ENCODE data around the gene CEP63. TPM values are rescaled to one million over a fixed set of nuclear protein-coding genes. Genes with fewer than 3 reads are reported as not detected.

CEP63 gene
- total RNA-seq, 3 donors from 2014 or later (not counting 1 experiment from before 2014, with no cell fraction given) = 17.9 to 25.7 (median 19.5) TPM

GRCh38 chr3:134453631-134454030, 32.2 kb upstream of the CEP63 start:
- DNase-seq (no peak), ATAC-seq (no peak)
- Histone ChIP-seq H3K27me3 (ENCODE audit: control insufficient read depth, insufficient read depth, low read length) (no peaks in the 10 kb centered on the region), H3K36me3 (ENCODE audit: control insufficient read depth, insufficient read depth, low read length) (no peaks in the 10 kb centered on the region), H3K9me3 (ENCODE audit: control insufficient read depth, insufficient read depth, low read length) (no peaks in the 10 kb centered on the region), H3K4me1 (ENCODE audit: control insufficient read depth, insufficient read depth, low read length) (no peaks in the 10 kb centered on the region), H3K4me3 (ENCODE audit: low read length) (no peak overlapping the region), H3K27ac (ENCODE audit: low read length) (no peak overlapping the region)
- H3K4me3 Mint-ChIP-seq = no peak overlapping the region
- intact Hi-C loops (cut with micrococcal nuclease) = loop anchor here (1.0 kb wide), 1 partner anchor 240 kb away; no protein-coding TSS in a partner anchor
- no peak overlapping the region for H3K27ac Mint-ChIP-seq
- H3K9me3 Mint-ChIP-seq = no peaks in the 10 kb centered on the region
- 77% methylated on average over 6 of the region's 6 CpGs for WGBS (ENCODE audit: insufficient coverage)
- H3K36me3 Mint-ChIP-seq = no peaks in the 10 kb centered on the region
- peaks cover 13 to 26% of the 10 kb centered on the region in 2 donors for H3K27me3 Mint-ChIP-seq (ENCODE audit: low read depth in 2 of 2)
- no peaks in the 10 kb centered on the region for H3K4me1 Mint-ChIP-seq
- TF ChIP-seq CTCF (IDR thresholded peaks at IDR 0.05) = no peak

- Histone ChIP-seq H3K4me3 (ENCODE audit: low read length) (no peak overlapping the region), H3K27ac (ENCODE audit: low read length) (no peak overlapping the region), H3K9me3 (ENCODE audit: control insufficient read depth, insufficient read depth, low read length) (no peaks in the 10 kb centered on the region), H3K4me1 (ENCODE audit: control insufficient read depth, insufficient read depth, low read length) (no peaks in the 10 kb centered on the region), H3K36me3 (ENCODE audit: control insufficient read depth, insufficient read depth, low read length) (no peaks in the 10 kb centered on the region), H3K27me3 (ENCODE audit: control insufficient read depth, insufficient read depth, low read length) (no peaks in the 10 kb centered on the region)
- no peak for ATAC-seq
- Mint-ChIP-seq H3K36me3 (no peaks in the 10 kb centered on the region), H3K27ac (no peak overlapping the region), H3K4me3 (no peak overlapping the region), H3K9me3 (no peaks in the 10 kb centered on the region), H3K4me1 (no peaks in the 10 kb centered on the region), H3K27me3 (ENCODE audit: low read depth in 2 of 2) (peaks cover 10 to 42% of the 10 kb centered on the region in 2 donors)
- TF ChIP-seq CTCF (IDR thresholded peaks at IDR 0.05) = no peak
- intact Hi-C loops (cut with micrococcal nuclease) = no loop called here
- DNase-seq = no peak
- 92% methylated on average over 9 of the region's 9 CpGs for WGBS (ENCODE audit: insufficient coverage)
Measured at GRCh38 chr3:134457376-134458074, 28.3 kb upstream of the CEP63 start.

GRCh38 chr3:134458406-134458945, 27.4 kb upstream of the CEP63 start:
- no peak overlapping the region for H3K4me3 Mint-ChIP-seq

More at GRCh38 chr3:134458406-134458945, 27.4 kb upstream of the CEP63 start:
- H3K27ac Mint-ChIP-seq = no peak overlapping the region
- no peak for TF ChIP-seq CTCF (IDR thresholded peaks at IDR 0.05)
- H3K36me3 ChIP-seq (ENCODE audit: control insufficient read depth, insufficient read depth, low read length) = no peaks in the 10 kb centered on the region
- H3K27me3 Mint-ChIP-seq (ENCODE audit: low read depth in 2 of 2) = peaks cover 14 to 48% of the 10 kb centered on the region in 2 donors
- H3K4me1 ChIP-seq (ENCODE audit: control insufficient read depth, insufficient read depth, low read length) = no peaks in the 10 kb centered on the region
- H3K4me3 ChIP-seq (ENCODE audit: low read length) = no peak overlapping the region
- no peaks in the 10 kb centered on the region for H3K4me1 Mint-ChIP-seq
- no peaks in the 10 kb centered on the region for H3K36me3 Mint-ChIP-seq
- 92% methylated on average over 9 of the region's 10 CpGs for whole genome bisulfite sequencing (ENCODE audit: insufficient coverage)
- DNase-seq = no peak
- intact Hi-C loops (cut with micrococcal nuclease) = no loop called here
- no peaks in the 10 kb centered on the region for H3K9me3 ChIP-seq (ENCODE audit: control insufficient read depth, insufficient read depth, low read length)
- H3K27ac ChIP-seq (ENCODE audit: low read length) = no peak overlapping the region
- H3K27me3 ChIP-seq (ENCODE audit: control insufficient read depth, insufficient read depth, low read length) = no peaks in the 10 kb centered on the region
- no peak for ATAC-seq
- H3K9me3 Mint-ChIP-seq = no peaks in the 10 kb centered on the region

Data from natural killer cell (primary cell).